Subcutaneous abdominal adipose tissue (tissue), 5 donors: ENCODE results near the gene DOCK7.
"Not testable (repeated sequence)": the region's sequence is repeated elsewhere in the genome, so short reads cannot be mapped to it uniquely, and the experiment has no call there.

Source experiments
- H3K27ac ChIP-seq: one replicate; pipeline ENCODE4 v1.7.0; 2013; ENCODE audit warnings: low read depth, mild to moderate bottlenecking, inconsistent platforms, low read length, moderate library complexity
- H3K27me3 ChIP-seq, 5 donors: one replicate each; pipeline ENCODE4 v1.7.0; 2013; ENCODE audit warnings: low read length in 5 of 5, inconsistent platforms in 1 of 5; ENCODE audit not compliant: control insufficient read depth in 5 of 5, insufficient read depth in 4 of 5
- H3K36me3 ChIP-seq, 5 donors: one replicate each; pipeline ENCODE4 v1.7.0; 2013; ENCODE audit warnings: low read length in 5 of 5; ENCODE audit not compliant: control insufficient read depth in 5 of 5, insufficient read depth in 5 of 5
- H3K4me1 ChIP-seq, 5 donors: one replicate each; pipeline ENCODE4 v1.7.0; 2013; ENCODE audit warnings: low read length in 5 of 5, mild to moderate bottlenecking in 3 of 5, moderate library complexity in 1 of 5; ENCODE audit not compliant: control insufficient read depth in 5 of 5, insufficient read depth in 5 of 5
- H3K4me3 ChIP-seq, 5 donors: one replicate each; pipeline ENCODE4 v1.7.0; 2013; ENCODE audit warnings: low read length in 5 of 5, low read depth in 1 of 5
- H3K9ac ChIP-seq, 5 donors: one replicate each; pipeline ENCODE4 v1.7.0; 2013; ENCODE audit warnings: low read length in 5 of 5, mild to moderate bottlenecking in 4 of 5, moderate library complexity in 3 of 5
- H3K9me3 ChIP-seq, 5 donors: one replicate each; pipeline ENCODE4 v1.7.0; 2013; ENCODE audit warnings: low read length in 5 of 5; ENCODE audit not compliant: control insufficient read depth in 5 of 5
- donor health status: healthy.
- donor health status: healthy.
- donor health status: healthy.
- donor health status: healthy.
- donor health status: healthy.

DOCK7 gene

DNA sequence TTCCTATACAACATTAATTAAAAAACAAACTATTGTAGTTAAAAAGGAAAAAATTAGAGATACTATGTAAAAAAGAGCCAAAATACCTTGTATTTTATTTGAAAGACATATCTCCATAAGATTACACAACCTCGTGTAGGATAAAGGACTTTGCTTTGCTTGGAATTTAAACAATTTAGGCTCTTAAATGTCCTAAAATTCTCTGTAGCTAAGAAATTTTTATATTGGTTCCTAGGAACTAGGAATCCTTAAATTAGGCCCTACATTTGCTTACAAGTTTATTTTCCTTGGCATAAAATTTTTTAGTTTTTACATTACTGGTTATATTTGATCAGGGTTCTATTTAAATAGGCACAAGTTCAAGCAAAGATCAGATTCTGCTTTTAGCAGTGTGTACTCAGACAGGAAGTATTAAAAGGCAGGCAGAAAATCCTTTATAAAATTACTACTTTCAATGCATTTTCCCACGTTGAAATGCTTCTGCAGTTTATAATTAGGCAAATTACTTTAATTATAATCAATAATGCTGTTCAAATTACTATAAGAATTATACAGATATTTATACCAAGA, 94.3 kb downstream of the DOCK7 start:
- Histone ChIP-seq H3K27ac (no peak overlapping the region), H3K36me3 (peaks cover 0 to 18% (median 0%) of the 10 kb centered on the region in 5 donors), H3K9me3 (no peaks in the 10 kb centered on the region), H3K4me3 (no peak overlapping the region), H3K9ac (peak overlapping the region in 1 of 5 donors; percentile 28), H3K4me1 (peaks cover 0 to 5% (median 0%) of the 10 kb centered on the region in 5 donors), H3K27me3 (no peaks in the 10 kb centered on the region)

DNA sequence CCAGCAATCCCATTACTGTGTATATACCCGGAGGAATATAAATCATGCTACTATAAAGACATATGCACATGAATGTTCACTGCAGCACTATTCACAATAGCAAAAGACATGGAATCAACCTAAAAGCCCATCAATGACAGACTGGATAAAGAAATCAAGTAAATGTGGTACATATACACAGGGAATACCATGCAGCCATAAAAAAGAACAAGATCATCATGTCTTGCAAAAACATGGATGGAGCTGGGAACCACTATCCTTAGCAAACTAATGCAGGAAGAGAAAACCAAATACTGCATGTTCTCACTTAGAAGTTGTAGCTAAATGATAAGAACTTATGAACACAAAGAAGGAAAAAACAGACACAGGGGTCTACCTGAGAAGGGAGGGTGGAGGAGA, 97.2 kb downstream of the DOCK7 start:
- no peak overlapping the region for H3K27ac ChIP-seq
- no peaks in the 10 kb centered on the region for H3K9me3 ChIP-seq
- peaks cover 0 to 15% (median 0%) of the 10 kb centered on the region in 5 donors for H3K36me3 ChIP-seq
- H3K4me1 ChIP-seq: peaks cover 0 to 5% (median 0%) of the 10 kb centered on the region in 5 donors
- H3K4me3 ChIP-seq: no peak overlapping the region
- H3K27me3 ChIP-seq: no peaks in the 10 kb centered on the region
- no peak overlapping the region for H3K9ac ChIP-seq

DNA sequence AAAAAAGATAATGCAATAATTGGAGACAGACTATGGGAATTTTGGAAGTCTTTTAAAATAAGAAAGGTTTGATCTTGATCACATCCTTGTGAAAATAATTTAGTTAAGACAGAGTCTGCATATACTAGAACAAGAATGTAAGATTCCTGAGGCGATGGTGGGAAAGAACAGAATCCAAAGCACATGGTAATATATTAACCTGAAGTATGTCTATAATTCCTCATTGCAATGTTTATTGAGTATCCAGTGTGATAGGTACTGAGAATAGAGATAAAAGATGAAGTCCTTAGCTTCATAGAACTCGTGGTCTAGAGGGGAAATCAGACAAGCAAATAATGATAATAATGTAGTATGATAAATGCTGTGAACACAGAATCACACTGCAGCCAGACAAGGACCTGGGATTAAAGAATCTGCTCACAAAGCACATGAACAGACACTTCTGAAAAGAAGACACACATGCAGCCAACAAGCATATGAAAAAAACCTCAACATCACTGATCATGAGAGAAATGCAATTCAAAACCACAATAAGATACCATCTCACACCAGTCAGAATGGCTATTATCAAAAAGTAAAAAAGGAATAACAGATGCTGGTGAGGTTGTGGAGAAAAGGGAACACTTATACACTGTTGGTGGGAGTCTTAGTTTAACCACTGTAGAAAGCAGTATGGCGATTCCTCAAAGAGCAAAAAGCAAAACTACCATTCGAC, 97.8 kb downstream of the DOCK7 start:
- Histone ChIP-seq H3K36me3 (peaks cover 0 to 20% (median 5%) of the 10 kb centered on the region in 5 donors), H3K9me3 (no peaks in the 10 kb centered on the region), H3K4me1 (peaks cover 0 to 5% (median 0%) of the 10 kb centered on the region in 5 donors), H3K27me3 (no peaks in the 10 kb centered on the region), H3K4me3 (no peak overlapping the region), H3K27ac (no peak overlapping the region), H3K9ac (no peak overlapping the region)

DNA sequence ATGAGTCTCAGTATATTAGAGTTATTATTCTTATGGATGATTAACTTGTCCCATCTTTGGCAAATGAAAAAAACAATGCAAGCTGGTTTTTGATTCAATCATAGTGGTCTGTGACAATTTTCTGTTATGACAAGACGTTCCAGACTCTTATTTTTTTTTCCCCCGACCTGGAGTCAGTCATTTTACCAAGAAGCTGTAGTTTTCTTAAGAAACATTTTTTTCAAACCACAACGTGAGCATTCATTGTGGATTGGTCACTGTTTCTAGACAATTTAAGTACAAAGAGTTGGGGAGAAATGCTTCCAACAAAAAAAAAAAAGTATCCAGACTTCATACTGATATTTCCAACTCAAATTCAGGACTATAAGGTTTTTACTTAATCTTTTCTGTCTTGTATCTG, 98.9 kb downstream of the DOCK7 start:
- no peaks in the 10 kb centered on the region for H3K9me3 ChIP-seq
- H3K27me3 ChIP-seq: no peaks in the 10 kb centered on the region
- no peak overlapping the region for H3K4me3 ChIP-seq
- H3K9ac ChIP-seq: no peak overlapping the region
- peaks cover 0 to 5% (median 0%) of the 10 kb centered on the region in 5 donors for H3K4me1 ChIP-seq
- no peak overlapping the region for H3K27ac ChIP-seq
- H3K36me3 ChIP-seq: peaks cover 0 to 26% (median 7%) of the 10 kb centered on the region in 5 donors

DNA sequence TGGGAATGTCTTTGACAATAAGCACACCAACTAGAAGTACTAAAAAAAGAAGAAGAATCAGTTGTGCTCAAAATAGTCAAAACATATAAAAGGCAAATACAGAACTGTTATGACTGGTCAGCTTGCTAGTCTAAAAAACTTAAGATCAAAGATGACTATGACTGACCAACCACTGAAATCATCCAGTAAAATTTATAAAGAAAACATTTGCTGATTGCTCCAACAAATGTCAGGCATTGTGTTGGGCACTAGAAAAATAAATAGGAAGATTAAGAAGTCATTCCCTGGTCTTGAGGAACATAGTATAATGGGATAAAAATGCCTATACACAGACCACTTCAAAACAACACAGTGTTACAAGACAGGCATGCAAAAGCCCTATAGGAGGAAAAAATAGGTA, 100.2 kb downstream of the DOCK7 start:
- Histone ChIP-seq H3K27me3 (no peaks in the 10 kb centered on the region), H3K9ac (no peak overlapping the region), H3K4me3 (no peak overlapping the region), H3K4me1 (no peaks in the 10 kb centered on the region), H3K9me3 (no peaks in the 10 kb centered on the region), H3K27ac (no peak overlapping the region), H3K36me3 (peaks cover 0 to 31% (median 7%) of the 10 kb centered on the region in 5 donors)

DNA sequence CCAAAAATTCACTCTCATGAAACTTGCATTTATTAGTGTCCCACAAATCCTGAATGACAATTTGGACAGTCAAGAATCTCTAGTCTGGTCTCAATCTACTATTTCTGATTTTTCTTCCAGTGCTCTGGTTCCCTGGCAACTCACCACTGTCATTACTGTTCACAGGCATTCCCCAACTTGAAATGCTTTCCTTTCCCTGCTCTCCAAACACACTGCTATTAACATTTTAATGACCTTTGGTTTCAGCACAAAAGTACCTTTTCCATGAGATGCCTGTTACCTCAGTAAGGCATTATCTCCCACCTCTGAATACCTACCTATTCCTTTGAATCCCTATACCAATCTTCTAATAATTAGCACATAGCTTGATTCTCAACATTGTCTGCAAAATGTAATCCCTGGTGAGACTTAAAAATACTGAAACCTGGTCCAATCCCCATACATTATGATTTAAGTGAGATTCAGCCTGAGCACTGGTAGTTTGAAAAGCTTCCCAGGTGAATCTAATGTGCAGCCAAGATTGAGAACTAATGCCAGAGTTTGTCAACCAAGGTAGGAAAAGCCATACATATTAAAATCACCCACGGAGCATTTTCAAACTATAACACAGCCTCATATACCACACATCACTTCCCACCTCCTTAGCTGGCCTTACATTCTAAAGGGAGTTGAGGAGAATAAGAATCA, 102.6 kb downstream of the DOCK7 start:
- H3K9ac ChIP-seq: no peak overlapping the region
- H3K27me3 ChIP-seq: no peaks in the 10 kb centered on the region
- no peaks in the 10 kb centered on the region for H3K4me1 ChIP-seq
- H3K36me3 ChIP-seq: peaks cover 0 to 38% (median 13%) of the 10 kb centered on the region in 5 donors
- no peaks in the 10 kb centered on the region for H3K9me3 ChIP-seq
- no peak overlapping the region for H3K27ac ChIP-seq
- no peak overlapping the region for H3K4me3 ChIP-seq

DNA sequence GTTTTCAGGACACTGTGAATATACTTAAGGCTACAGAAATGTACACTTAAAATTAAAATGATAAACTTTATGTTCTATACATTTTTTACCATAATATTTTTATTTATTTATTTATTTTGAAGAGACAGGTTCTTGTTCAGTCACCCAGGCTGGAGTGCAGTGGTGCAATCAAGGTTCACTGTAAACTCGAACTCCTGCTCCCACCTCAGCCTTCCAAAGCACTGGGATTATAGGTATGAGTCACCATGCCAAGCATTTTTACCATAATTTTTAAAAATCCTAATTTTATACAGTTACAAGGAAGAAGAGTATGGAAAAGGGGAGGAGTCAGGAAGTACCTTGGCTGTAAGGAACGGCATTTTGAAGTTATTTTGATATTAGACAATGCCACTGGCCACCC, 114.5 kb downstream of the DOCK7 start:
- Histone ChIP-seq H3K4me1 (no peaks in the 10 kb centered on the region), H3K9ac (no peak overlapping the region), H3K36me3 (peaks cover 7 to 28% (median 12%) of the 10 kb centered on the region in 5 donors), H3K27me3 (no peaks in the 10 kb centered on the region), H3K4me3 (no peak overlapping the region), H3K27ac (no peak overlapping the region), H3K9me3 (peaks cover 0 to 4% (median 0%) of the 10 kb centered on the region in 5 donors)

DNA sequence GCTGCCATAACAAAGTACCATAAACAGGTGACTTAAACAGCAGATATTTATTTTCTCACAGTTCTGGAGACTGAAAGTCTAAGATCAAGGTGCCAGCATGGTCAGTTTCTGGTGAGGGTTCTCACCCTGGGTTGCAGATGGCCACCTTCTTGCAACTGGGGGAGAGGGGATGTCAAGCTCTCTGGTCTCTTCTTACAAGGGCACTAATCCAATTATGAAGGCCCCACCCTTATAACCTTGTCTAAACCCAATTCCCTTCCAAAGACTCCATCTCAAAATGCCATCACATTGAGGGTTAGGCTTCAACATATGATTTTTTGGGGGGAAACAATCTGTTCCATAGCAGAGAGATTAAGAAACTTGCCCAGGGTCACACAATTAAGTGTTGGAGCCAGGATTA, 115.7 kb downstream of the DOCK7 start:
- Histone ChIP-seq H3K27ac (no peak overlapping the region), H3K4me3 (no peak overlapping the region), H3K4me1 (no peaks in the 10 kb centered on the region), H3K36me3 (peaks cover 6 to 26% (median 9%) of the 10 kb centered on the region in 5 donors), H3K9ac (no peak overlapping the region), H3K9me3 (peaks cover 0 to 4% (median 0%) of the 10 kb centered on the region in 5 donors), H3K27me3 (no peaks in the 10 kb centered on the region)

DNA sequence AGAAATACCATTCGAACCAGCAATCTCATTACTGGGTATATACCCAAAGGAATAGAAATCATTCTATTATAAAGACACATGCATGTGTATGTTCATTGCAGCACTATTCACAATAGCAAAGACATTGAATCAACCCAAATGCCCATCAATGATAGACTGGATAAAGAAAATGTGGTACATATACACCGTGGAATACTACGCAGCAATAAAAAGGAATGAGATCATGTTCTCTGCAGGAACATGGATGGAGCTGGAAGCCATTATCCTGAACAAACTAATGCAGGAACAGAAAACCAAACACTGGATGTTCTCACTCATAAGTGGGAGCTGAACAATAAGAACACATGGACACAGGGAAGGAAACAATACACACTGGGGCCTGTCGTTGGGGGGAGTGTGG, 116.7 kb downstream of the DOCK7 start:
- H3K4me1 ChIP-seq, H3K9me3 ChIP-seq: not testable (repeated sequence)
- H3K36me3 ChIP-seq: peaks cover 6 to 26% (median 9%) of the 10 kb centered on the region in 5 donors

DNA sequence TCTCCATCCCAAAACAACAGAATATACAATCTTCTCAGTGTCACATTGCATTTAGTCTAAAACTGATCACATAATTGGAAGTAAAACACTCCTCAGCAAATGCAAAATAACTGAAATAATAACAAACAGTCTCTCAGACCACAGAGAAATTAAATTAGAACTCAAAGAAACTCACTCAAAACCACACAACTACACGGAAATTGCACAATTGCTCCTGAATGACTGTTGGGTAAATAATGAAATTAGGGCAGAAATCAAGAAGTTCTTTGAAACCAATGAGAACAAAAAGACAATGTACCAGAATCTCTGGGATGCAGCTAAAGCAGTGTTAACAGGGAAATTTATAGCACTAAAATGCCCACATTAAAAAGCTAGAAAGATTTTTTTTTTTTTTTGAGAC, 120.3 kb downstream of the DOCK7 start:
- H3K9me3 ChIP-seq, H3K9ac ChIP-seq, H3K27me3 ChIP-seq, H3K27ac ChIP-seq, H3K4me3 ChIP-seq, H3K4me1 ChIP-seq: not testable (repeated sequence)
- peaks cover 0 to 12% (median 3%) of the 10 kb centered on the region in 5 donors for H3K36me3 ChIP-seq

More for the DNA sequence above, 116.7 kb downstream of the DOCK7 start:
- not testable (repeated sequence) for H3K27ac ChIP-seq, H3K9ac ChIP-seq, H3K27me3 ChIP-seq, H3K4me3 ChIP-seq
